MCF 10A (cell line): ENCODE measurements around the gene GPATCH1. TPM values are rescaled to one million over a fixed set of nuclear protein-coding genes. Genes with fewer than 3 reads are reported as not detected.
"Not testable (repeated sequence)": the region's sequence is repeated elsewhere in the genome, so short reads cannot be mapped to it uniquely, and the experiment has no call there.

Experiments
- BruUV-seq: library from RNA; stranded (reverse); fragments of 400-500 nt; replicated peaks from 2 replicates; lab custom pipeline; 2021; lab: Mats Ljungman, UMichigan
- CTCF ChIA-PET: fragments of 300-600 bp; sonication (Branson Sonifier 250); formaldehyde crosslinking; extraction: SDS; loops from one replicate; lab custom pipeline; 2021; ENCODE audit warnings: antibody characterized with exemption, inconsistent platforms; lab: Yijun Ruan, JAX
- POLR2A ChIA-PET: fragments of 300-600, 350-650 bp; sonication (Branson Sonifier 250); formaldehyde crosslinking; extraction: SDS; loops from one replicate; lab custom pipeline; 2020; ENCODE audit warnings: antibody characterized with exemption, inconsistent platforms; lab: Yijun Ruan, JAX
- DNase-seq: peaks from one replicate; pipeline ENCODE4 v3.0.0-alpha.2; 2018; ENCODE audit not compliant: unreplicated experiment
- H3K27ac Mint-ChIP-seq: one replicate; pipeline ENCODE4 v1.8.0; 2022; ENCODE audit warnings: mild to moderate bottlenecking, low read depth, mixed read lengths; ENCODE audit not compliant: unreplicated experiment
- H3K27me3 Mint-ChIP-seq: one replicate; pipeline ENCODE4 v1.8.0; 2022; ENCODE audit warnings: mixed read lengths; ENCODE audit not compliant: insufficient read depth, unreplicated experiment
- H3K36me3 Mint-ChIP-seq: one replicate; pipeline ENCODE4 v1.8.0; 2022; ENCODE audit warnings: mild to moderate bottlenecking, moderate library complexity, mixed read lengths; ENCODE audit not compliant: insufficient read depth, unreplicated experiment
- H3K4me1 Mint-ChIP-seq: one replicate; pipeline ENCODE4 v1.8.0; 2022; ENCODE audit warnings: mixed read lengths; ENCODE audit not compliant: insufficient read depth, unreplicated experiment
- H3K4me3 Mint-ChIP-seq: one replicate; pipeline ENCODE4 v1.8.0; 2022; ENCODE audit warnings: mild to moderate bottlenecking, moderate library complexity, mixed read lengths; ENCODE audit not compliant: unreplicated experiment
- H3K9me3 Mint-ChIP-seq: one replicate; pipeline ENCODE4 v1.8.0; 2022; ENCODE audit warnings: mixed read lengths; ENCODE audit not compliant: unreplicated experiment
- intact Hi-C: fragments of 100-400 bp; cut with micrococcal nuclease; formaldehyde crosslinking; loops from 2 replicates; pipeline ENCODE4 v1.14.1; 2022
- total RNA-seq: library from RNA; stranded (reverse); gene quantifications from 2 replicates; pipeline ENCODE4 v1.2.3, GENCODE V29; 2022
- TF ChIP-seq, protein P1 (sequence below): fragments of 200-600 bp; IDR thresholded peaks from one replicate; pipeline ENCODE4 v1.8.0; 2022; ENCODE audit warnings: antibody characterized with exemption, mild to moderate bottlenecking; ENCODE audit not compliant: unreplicated experiment

GPATCH1 gene
- total RNA-seq, 1 experiment from 2014 or later = 5.1 TPM

DNA sequence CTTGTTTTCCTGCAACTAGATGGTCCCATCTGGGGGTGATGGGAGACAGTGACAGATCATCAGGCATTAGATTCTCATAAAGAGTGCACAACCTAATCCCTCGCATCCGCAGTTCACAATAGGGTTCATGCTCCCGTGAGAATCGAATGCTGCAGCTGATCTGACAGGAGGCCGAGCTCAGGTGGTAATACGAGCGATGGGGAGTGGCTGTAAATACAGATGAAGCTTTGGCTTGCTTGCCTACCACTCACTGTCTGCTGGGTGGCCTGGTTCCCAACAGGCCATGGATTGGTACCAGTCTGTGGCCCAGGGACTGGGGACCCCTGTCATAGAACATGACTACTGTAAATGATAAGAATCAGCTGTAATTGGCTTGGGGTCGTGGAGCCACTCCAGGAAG, 78.9 kb downstream of the GPATCH1 start:
- Mint-ChIP-seq H3K4me1 (no peaks in the 10 kb centered on the region), H3K36me3 (no peaks in the 10 kb centered on the region), H3K27ac (no peak overlapping the region), H3K4me3 (no peak overlapping the region), H3K27me3 (no peaks in the 10 kb centered on the region), H3K9me3 (no peaks in the 10 kb centered on the region)
- TF ChIP-seq, protein P1, sequence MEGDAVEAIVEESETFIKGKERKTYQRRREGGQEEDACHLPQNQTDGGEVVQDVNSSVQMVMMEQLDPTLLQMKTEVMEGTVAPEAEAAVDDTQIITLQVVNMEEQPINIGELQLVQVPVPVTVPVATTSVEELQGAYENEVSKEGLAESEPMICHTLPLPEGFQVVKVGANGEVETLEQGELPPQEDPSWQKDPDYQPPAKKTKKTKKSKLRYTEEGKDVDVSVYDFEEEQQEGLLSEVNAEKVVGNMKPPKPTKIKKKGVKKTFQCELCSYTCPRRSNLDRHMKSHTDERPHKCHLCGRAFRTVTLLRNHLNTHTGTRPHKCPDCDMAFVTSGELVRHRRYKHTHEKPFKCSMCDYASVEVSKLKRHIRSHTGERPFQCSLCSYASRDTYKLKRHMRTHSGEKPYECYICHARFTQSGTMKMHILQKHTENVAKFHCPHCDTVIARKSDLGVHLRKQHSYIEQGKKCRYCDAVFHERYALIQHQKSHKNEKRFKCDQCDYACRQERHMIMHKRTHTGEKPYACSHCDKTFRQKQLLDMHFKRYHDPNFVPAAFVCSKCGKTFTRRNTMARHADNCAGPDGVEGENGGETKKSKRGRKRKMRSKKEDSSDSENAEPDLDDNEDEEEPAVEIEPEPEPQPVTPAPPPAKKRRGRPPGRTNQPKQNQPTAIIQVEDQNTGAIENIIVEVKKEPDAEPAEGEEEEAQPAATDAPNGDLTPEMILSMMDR = no peak
- POLR2A ChIA-PET = interaction anchor here (2.5 kb wide), 1 partner anchor 17 kb away, joined by 13 read pairs; no protein-coding TSS in a partner anchor
- CTCF ChIA-PET = interaction anchor here (0.6 to 4.4 kb wide), 7 partner anchors 12 to 1098 kb away, joined by 3 to 19 read pairs (median 3); no protein-coding TSS in a partner anchor
- no peak for DNase-seq
- BruUV-seq = no TSS peak
- intact Hi-C loops = no loop called here

DNA sequence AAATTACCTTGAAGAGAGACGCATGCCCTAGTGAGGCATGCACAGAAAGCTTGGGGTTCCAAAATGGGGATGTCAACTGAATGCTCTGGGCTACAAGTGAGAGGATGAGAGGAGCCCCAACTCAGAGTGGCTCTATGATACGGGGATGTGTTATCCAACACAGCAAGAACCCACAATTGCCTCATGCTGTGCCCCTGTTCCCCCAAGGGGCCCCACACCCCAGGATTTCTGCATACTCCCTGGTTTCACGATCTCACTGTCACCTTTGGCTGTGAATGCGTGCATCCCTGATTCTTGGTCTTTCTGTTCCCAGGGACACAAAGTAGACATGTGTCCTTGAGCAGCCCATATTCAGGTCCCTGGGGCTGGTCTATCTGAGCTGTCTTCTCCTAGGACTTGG, 80.2 kb downstream of the GPATCH1 start:
- Mint-ChIP-seq H3K9me3 (no peaks in the 10 kb centered on the region), H3K4me1 (no peaks in the 10 kb centered on the region), H3K27me3 (no peaks in the 10 kb centered on the region), H3K4me3 (no peak overlapping the region), H3K27ac (no peak overlapping the region), H3K36me3 (no peaks in the 10 kb centered on the region)
- ChIA-PET POLR2A (interaction anchor here (1.3 to 1.4 kb wide), 2 partner anchors 11 to 15 kb away, joined by 4 to 5 read pairs; no protein-coding TSS in a partner anchor), CTCF (interaction anchor here (0.6 to 4.4 kb wide), 2 partner anchors 17 to 725 kb away, joined by 3 to 19 read pairs; no protein-coding TSS in a partner anchor)
- intact Hi-C loops = no loop called here
- TF ChIP-seq, protein P1 = no peak
- no TSS peak for BruUV-seq
- DNase-seq = no peak

DNA sequence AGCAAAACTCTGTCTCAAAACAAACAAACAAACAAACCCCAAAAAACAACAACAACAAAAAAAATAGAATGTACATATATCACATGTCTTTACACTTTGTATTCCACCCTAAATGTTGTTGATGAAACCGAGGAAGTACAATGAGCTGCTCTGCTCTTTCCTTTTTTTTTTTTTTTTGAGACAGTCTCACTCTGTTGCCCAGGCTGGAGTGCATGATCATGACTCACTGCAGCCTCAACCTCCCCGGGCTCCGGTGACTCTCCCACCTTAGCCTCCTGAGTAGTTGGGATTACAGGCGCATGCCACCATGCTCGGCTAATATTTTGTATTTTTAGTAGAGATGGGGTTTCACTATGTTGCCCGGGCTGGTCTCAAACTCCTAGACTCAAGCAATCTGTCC, 82.5 kb downstream of the GPATCH1 start:
- no peak overlapping the region for H3K27ac Mint-ChIP-seq
- no peak overlapping the region for H3K4me3 Mint-ChIP-seq
- no peaks in the 10 kb centered on the region for H3K27me3 Mint-ChIP-seq
- BruUV-seq = no TSS peak
- TF ChIP-seq, protein P1 = no peak
- H3K9me3 Mint-ChIP-seq = peaks cover 9% of the 10 kb centered on the region
- DNase-seq = no peak
- intact Hi-C loops = no loop called here
- no peaks in the 10 kb centered on the region for H3K36me3 Mint-ChIP-seq
- ChIA-PET CTCF (interaction anchor here (0.7 to 1.2 kb wide), 2 partner anchors 11 to 15 kb away, joined by 3 to 4 read pairs; no protein-coding TSS in a partner anchor), POLR2A (interaction anchor here (2.2 kb wide), 1 partner anchor 13 kb away, joined by 14 read pairs; no protein-coding TSS in a partner anchor)
- no peaks in the 10 kb centered on the region for H3K4me1 Mint-ChIP-seq

DNA sequence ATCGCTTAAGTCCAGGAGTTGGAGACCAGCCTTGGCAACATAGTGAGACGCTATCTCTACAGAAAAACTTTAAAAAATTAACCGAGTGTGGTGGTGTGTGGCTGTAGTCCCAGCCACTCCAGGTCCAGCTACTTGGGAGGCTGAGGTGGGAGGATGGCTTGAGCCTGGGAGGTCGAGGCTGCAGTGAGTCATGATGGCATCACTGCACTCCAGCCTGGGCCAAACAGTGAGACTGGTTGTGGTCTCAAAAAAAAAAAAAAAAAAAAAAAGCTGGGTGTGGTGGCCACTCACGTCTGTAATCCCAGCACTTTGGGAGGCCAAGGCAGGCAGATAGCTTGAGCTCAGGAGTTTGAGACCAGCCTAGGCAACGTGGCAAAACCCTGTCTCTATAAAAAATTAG, 85.1 kb downstream of the GPATCH1 start:
- H3K4me1 Mint-ChIP-seq, H3K27ac Mint-ChIP-seq, BruUV-seq, intact Hi-C loops, H3K4me3 Mint-ChIP-seq, H3K9me3 Mint-ChIP-seq, H3K27me3 Mint-ChIP-seq, H3K36me3 Mint-ChIP-seq, DNase-seq: not testable (repeated sequence)
- ChIA-PET POLR2A (interaction anchor here (1.0 kb wide), 1 partner anchor 10 kb away, joined by 3 read pairs; no protein-coding TSS in a partner anchor), CTCF (interaction anchor here (0.5 to 2.7 kb wide), 4 partner anchors 11 to 21 kb away, joined by 3 to 14 read pairs (median 6); no protein-coding TSS in a partner anchor)
